HCT116 (cell line): Measurements from ENCODE around the gene DENND2A. TPM values are rescaled to one million over a fixed set of nuclear protein-coding genes. Genes with fewer than 3 reads are reported as not detected.

Experiments
- ATAC-seq: fragments of 200-7000 bp; cut with Tn5 transposase; 2 replicates; pipeline ENCODE4 v1.9.1; 2020; ENCODE audit warnings: mild to moderate bottlenecking, moderate library complexity
- BruUV-seq: library from RNA; stranded (reverse); fragments of 400-500 nt; replicated peaks from 2 replicates; lab custom pipeline; 2021; lab: Mats Ljungman, UMichigan
- CTCF ChIA-PET: fragments of 300-600 bp; sonication (Branson Sonifier 250); formaldehyde crosslinking; loops from one replicate; lab custom pipeline; 2021; ENCODE audit warnings: antibody characterized with exemption; lab: Charles Lee
- POLR2A ChIA-PET: fragments of 300-600, 350-600 bp; sonication (Branson Sonifier 250); formaldehyde crosslinking; loops from one replicate; lab custom pipeline; 2021; ENCODE audit warnings: antibody characterized with exemption; lab: Charles Lee
- RAD21 ChIA-PET, 2 experiments: fragments of 300-600 bp; sonication (Branson Sonifier 250); formaldehyde crosslinking; loops; one replicate each; lab custom pipeline; 2023; ENCODE audit warnings: low total read pairs in 2 of 2; ENCODE audit not compliant: uncharacterized antibody in 2 of 2, unreplicated experiment in 2 of 2, low non-redundant PET in 1 of 2; lab: Charles Lee
- DNase-seq: peaks from one replicate; pipeline ENCODE4 v3.0.0-alpha.2; 2010; ENCODE audit warnings: low read depth, low spot score
- H2AFZ ChIP-seq: fragments of 200-600 bp; shearing (Covaris generic), sonication (generic); 2 replicates; pipeline ENCODE4 v1.6.1; 2017; ENCODE audit warnings: low read depth, mixed run types, mixed read lengths, antibody characterized with exemption, low read length; ENCODE audit not compliant: poor library complexity, severe bottlenecking
- H3K27ac ChIP-seq: 2 replicates; pipeline ENCODE4 v1.5.1; 2012; ENCODE audit warnings: low read depth, low read length
- H3K27me3 ChIP-seq: fragments of 200-600 bp; sonication (generic); 2 replicates; pipeline ENCODE4 v1.6.1; 2016; ENCODE audit warnings: mixed run types, low read length, mixed read lengths; ENCODE audit not compliant: insufficient read depth
- H3K36me3 ChIP-seq, 2 experiments: fragments of 200-500 bp in 1 of 2; fragments of 200-600 bp in 1 of 2; sonication (Bioruptor generic) in 1 of 2; sonication (generic) in 1 of 2; 2 replicates each; pipeline versions ENCODE4 v1.5.1 to v1.6.1; 2014 to 2016; ENCODE audit warnings: low read length in 2 of 2, inconsistent platforms in 1 of 2, mixed read lengths in 1 of 2, mixed run types in 1 of 2; ENCODE audit not compliant: insufficient read depth in 2 of 2, control insufficient read depth in 1 of 2
- H3K4me1 ChIP-seq, 2 experiments: fragments of 200-600 bp in 1 of 2; sonication (generic) in 1 of 2; 2 replicates each; pipeline versions ENCODE4 v1.5.1 to v1.6.1; 2012 to 2017; ENCODE audit warnings: low read length in 2 of 2, inconsistent platforms in 1 of 2, mild to moderate bottlenecking in 1 of 2, mixed read lengths in 1 of 2, mixed run types in 1 of 2, moderate library complexity in 1 of 2; ENCODE audit not compliant: insufficient read depth in 2 of 2, control insufficient read depth in 1 of 2
- H3K4me2 ChIP-seq: fragments of 200-600 bp; sonication (generic); 2 replicates; pipeline ENCODE4 v1.6.1; 2017; ENCODE audit warnings: mixed run types, low read length, mixed read lengths
- H3K4me3 ChIP-seq, 2 experiments: fragments of 200-600 bp in 1 of 2; sonication (generic) in 1 of 2; replicated peaks in 1 of 2; 2 replicates each; pipeline ENCODE4 v1.5.1; 2011 to 2016; ENCODE audit warnings: low read length in 2 of 2, control low read depth in 1 of 2, low read depth in 1 of 2, mild to moderate bottlenecking in 1 of 2, mixed read lengths in 1 of 2, mixed run types in 1 of 2
- H3K79me2 ChIP-seq: fragments of 200-600 bp; sonication (generic); 2 replicates; pipeline ENCODE4 v1.6.1; 2017; ENCODE audit warnings: mild to moderate bottlenecking, mixed run types, low read length, moderate library complexity, mixed read lengths; ENCODE audit not compliant: insufficient read depth
- H3K9ac ChIP-seq: fragments of 200-600 bp; sonication (generic); 2 replicates; pipeline ENCODE4 v1.6.1; 2016; ENCODE audit warnings: low read length, mixed read lengths
- H3K9me2 ChIP-seq: fragments of 200-600 bp; sonication (generic), shearing (Covaris generic); 2 replicates; pipeline ENCODE4 v1.6.1; 2017; ENCODE audit warnings: mixed run types, mild to moderate bottlenecking, moderate library complexity; ENCODE audit not compliant: insufficient read depth
- H3K9me3 ChIP-seq, 2 experiments: fragments of 200-500 bp in 1 of 2; fragments of 200-600 bp in 1 of 2; sonication (Bioruptor generic) in 1 of 2; sonication (generic) in 1 of 2; 2 replicates each; pipeline ENCODE4 v1.6.1; 2014 to 2017; ENCODE audit warnings: low read length in 2 of 2, mixed read lengths in 2 of 2, inconsistent platforms in 1 of 2, low read depth in 1 of 2, mild to moderate bottlenecking in 1 of 2, mixed run types in 1 of 2, moderate library complexity in 1 of 2; ENCODE audit not compliant: control insufficient read depth in 1 of 2, insufficient read depth in 1 of 2
- H4K20me1 ChIP-seq: fragments of 200-600 bp; sonication (generic), shearing (Covaris generic); 2 replicates; pipeline ENCODE4 v1.6.1; 2017; ENCODE audit warnings: mixed run types, mild to moderate bottlenecking, moderate library complexity; ENCODE audit not compliant: insufficient read depth
- EGR1 ChIP-seq: IDR thresholded peaks from 2 replicates; pipeline ENCODE4 v1.6.1; 2012; ENCODE audit warnings: low read depth
- EZH2 ChIP-seq: fragments of 200-600 bp; sonication (generic); IDR thresholded peaks from 2 replicates; pipeline ENCODE4 v1.6.1; 2017; ENCODE audit warnings: antibody characterized with exemption, mixed run types
- JUND ChIP-seq: IDR thresholded peaks from 2 replicates; pipeline ENCODE4 v1.6.1; 2012
- POLR2A ChIP-seq: IDR thresholded peaks from 2 replicates; pipeline ENCODE4 v1.7.0; 2011; ENCODE audit warnings: borderline replicate concordance; ENCODE audit not compliant: insufficient read depth, insufficient read length; ENCODE audit errors: extremely low read depth
- SIN3A ChIP-seq: IDR thresholded peaks from 2 replicates; pipeline ENCODE4 v1.6.1; 2012; ENCODE audit warnings: low read depth
- SRF ChIP-seq: IDR thresholded peaks from 2 replicates; pipeline ENCODE4 v1.6.1; 2012; ENCODE audit warnings: low read depth
- TCF7L2 ChIP-seq: IDR thresholded peaks from 2 replicates; pipeline ENCODE4 v1.7.0; 2011; ENCODE audit warnings: borderline replicate concordance, inconsistent platforms; ENCODE audit not compliant: insufficient read depth, insufficient read length; ENCODE audit errors: extremely low read depth
- YY1 ChIP-seq: IDR thresholded peaks from 2 replicates; pipeline ENCODE4 v1.6.1; 2011; ENCODE audit warnings: low read length, low read depth, moderate library complexity, mild to moderate bottlenecking; ENCODE audit not compliant: insufficient replicate concordance; ENCODE audit errors: extremely low read depth
- intact Hi-C: fragments of 100-400 bp; cut with micrococcal nuclease; formaldehyde crosslinking; loops from 2 replicates; pipeline ENCODE4 v1.10.0; 2022
- total RNA-seq: library from RNA; stranded (reverse); gene quantifications from one replicate; pipeline ENCODE4 v1.2.1, GENCODE V29; 2021; ENCODE audit not compliant: unreplicated experiment
- TF ChIP-seq, protein P1 (sequence below): IDR thresholded peaks from 2 replicates; pipeline ENCODE4 v1.6.1; 2011; ENCODE audit warnings: mild to moderate bottlenecking, low read length, moderate library complexity; ENCODE audit not compliant: insufficient replicate concordance; ENCODE audit errors: extremely low read depth
- TF ChIP-seq, protein P2 (sequence below), 3 experiments: fragments of 200-600 bp in 1 of 3; sonication (generic) in 1 of 3; IDR thresholded peaks in 2 of 3; conservative IDR thresholded peaks in 1 of 3; 2 replicates each; pipeline ENCODE4 v1.5.1; 2012 to 2017; ENCODE audit warnings: low read depth in 2 of 3, low read length in 2 of 3, antibody characterized with exemption in 1 of 3, borderline replicate concordance in 1 of 3, control low read depth in 1 of 3, mild to moderate bottlenecking in 1 of 3, mixed read lengths in 1 of 3, mixed run types in 1 of 3, moderate library complexity in 1 of 3; ENCODE audit not compliant: insufficient read depth in 1 of 3
- TF ChIP-seq, protein P3 (sequence below): IDR thresholded peaks from 2 replicates; pipeline ENCODE4 v1.6.1; 2012; ENCODE audit warnings: low read depth

Gene DENND2A
- total RNA-seq, 1 experiment from 2014 or later = 0.12 TPM

DNA sequence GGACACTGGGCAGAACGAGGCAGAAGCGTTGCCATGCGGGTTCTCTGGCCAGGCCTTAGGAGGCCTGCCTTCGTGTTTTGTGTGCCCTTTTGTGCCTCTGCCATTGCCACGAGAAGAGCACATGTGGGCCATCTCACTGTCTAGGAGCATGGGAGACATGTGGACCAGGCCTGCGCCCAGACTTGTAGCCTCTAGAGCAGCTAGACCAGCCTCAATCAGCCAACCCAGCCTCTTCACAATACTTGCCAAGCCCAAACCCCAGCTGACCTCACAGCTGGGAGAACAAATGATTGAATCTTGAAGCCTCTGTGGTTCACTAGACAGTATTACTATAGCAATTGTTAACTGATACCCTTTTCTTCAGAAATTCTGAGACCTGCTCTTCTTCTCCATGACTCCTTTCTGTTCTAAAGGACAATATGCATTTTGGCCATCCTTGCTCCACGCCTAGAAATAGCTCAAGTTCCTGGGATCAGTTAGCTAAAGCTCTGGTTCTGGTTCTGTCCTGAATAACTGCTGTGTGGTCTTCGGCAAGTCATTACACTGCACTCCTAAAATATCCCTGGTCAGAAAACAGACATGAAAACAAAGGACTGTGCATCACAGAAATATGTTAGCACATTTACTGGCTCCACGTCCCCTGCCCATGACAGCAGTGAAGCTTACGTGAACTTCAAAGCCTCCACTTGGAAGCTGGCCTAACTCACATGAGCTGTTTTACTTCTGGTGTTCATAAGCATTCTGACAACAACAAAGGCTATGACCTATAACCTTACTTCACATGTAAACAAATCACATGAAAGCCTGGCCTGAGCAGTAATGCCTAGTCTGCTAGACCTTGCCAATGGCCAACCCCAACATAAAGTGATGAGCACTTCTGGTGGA, 89.0 kb downstream of the DENND2A start:
- ChIA-PET POLR2A (interaction anchor here (1.0 kb wide), 1 partner anchor 9 kb away, joined by 3 read pairs; no protein-coding TSS in a partner anchor), CTCF (no interaction called here), RAD21 (no interaction called here)
- Histone ChIP-seq H3K4me2 (no peak overlapping the region), H3K27ac (no peak overlapping the region), H3K9ac (no peak overlapping the region), H3K4me1 (no peaks in the 10 kb centered on the region), H3K9me2 (no peaks in the 10 kb centered on the region), H4K20me1 (no peaks in the 10 kb centered on the region), H3K79me2 (no peaks in the 10 kb centered on the region), H3K4me3 (no peak overlapping the region), H2AFZ (no peak overlapping the region), H3K9me3 (no peaks in the 10 kb centered on the region), H3K27me3 (no peaks in the 10 kb centered on the region), H3K36me3 (no peaks in the 10 kb centered on the region)
- TF ChIP-seq SIN3A (no peak), POLR2A (no peak), EZH2 (no peak), TCF7L2 (no peak), JUND (no peak), YY1 (no peak), SRF (no peak), EGR1 (no peak)
- TF ChIP-seq, protein P1, sequence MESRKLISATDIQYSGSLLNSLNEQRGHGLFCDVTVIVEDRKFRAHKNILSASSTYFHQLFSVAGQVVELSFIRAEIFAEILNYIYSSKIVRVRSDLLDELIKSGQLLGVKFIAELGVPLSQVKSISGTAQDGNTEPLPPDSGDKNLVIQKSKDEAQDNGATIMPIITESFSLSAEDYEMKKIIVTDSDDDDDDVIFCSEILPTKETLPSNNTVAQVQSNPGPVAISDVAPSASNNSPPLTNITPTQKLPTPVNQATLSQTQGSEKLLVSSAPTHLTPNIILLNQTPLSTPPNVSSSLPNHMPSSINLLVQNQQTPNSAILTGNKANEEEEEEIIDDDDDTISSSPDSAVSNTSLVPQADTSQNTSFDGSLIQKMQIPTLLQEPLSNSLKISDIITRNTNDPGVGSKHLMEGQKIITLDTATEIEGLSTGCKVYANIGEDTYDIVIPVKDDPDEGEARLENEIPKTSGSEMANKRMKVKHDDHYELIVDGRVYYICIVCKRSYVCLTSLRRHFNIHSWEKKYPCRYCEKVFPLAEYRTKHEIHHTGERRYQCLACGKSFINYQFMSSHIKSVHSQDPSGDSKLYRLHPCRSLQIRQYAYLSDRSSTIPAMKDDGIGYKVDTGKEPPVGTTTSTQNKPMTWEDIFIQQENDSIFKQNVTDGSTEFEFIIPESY = no peak
- TF ChIP-seq, protein P2, sequence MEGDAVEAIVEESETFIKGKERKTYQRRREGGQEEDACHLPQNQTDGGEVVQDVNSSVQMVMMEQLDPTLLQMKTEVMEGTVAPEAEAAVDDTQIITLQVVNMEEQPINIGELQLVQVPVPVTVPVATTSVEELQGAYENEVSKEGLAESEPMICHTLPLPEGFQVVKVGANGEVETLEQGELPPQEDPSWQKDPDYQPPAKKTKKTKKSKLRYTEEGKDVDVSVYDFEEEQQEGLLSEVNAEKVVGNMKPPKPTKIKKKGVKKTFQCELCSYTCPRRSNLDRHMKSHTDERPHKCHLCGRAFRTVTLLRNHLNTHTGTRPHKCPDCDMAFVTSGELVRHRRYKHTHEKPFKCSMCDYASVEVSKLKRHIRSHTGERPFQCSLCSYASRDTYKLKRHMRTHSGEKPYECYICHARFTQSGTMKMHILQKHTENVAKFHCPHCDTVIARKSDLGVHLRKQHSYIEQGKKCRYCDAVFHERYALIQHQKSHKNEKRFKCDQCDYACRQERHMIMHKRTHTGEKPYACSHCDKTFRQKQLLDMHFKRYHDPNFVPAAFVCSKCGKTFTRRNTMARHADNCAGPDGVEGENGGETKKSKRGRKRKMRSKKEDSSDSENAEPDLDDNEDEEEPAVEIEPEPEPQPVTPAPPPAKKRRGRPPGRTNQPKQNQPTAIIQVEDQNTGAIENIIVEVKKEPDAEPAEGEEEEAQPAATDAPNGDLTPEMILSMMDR (IDR thresholded peaks at IDR 0.05 in 2 of 3, conservative IDR thresholded peaks at IDR 0.05 in 1 of 3; ENCODE audit: borderline replicate concordance in 1 of 3, insufficient read depth in 1 of 3, low read depth in 2 of 3, low read length in 2 of 3) = no peak
- TF ChIP-seq, protein P3, sequence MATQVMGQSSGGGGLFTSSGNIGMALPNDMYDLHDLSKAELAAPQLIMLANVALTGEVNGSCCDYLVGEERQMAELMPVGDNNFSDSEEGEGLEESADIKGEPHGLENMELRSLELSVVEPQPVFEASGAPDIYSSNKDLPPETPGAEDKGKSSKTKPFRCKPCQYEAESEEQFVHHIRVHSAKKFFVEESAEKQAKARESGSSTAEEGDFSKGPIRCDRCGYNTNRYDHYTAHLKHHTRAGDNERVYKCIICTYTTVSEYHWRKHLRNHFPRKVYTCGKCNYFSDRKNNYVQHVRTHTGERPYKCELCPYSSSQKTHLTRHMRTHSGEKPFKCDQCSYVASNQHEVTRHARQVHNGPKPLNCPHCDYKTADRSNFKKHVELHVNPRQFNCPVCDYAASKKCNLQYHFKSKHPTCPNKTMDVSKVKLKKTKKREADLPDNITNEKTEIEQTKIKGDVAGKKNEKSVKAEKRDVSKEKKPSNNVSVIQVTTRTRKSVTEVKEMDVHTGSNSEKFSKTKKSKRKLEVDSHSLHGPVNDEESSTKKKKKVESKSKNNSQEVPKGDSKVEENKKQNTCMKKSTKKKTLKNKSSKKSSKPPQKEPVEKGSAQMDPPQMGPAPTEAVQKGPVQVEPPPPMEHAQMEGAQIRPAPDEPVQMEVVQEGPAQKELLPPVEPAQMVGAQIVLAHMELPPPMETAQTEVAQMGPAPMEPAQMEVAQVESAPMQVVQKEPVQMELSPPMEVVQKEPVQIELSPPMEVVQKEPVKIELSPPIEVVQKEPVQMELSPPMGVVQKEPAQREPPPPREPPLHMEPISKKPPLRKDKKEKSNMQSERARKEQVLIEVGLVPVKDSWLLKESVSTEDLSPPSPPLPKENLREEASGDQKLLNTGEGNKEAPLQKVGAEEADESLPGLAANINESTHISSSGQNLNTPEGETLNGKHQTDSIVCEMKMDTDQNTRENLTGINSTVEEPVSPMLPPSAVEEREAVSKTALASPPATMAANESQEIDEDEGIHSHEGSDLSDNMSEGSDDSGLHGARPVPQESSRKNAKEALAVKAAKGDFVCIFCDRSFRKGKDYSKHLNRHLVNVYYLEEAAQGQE = no peak
- DNase-seq (no peak), ATAC-seq (no peak)
- intact Hi-C loops = no loop called here
- no TSS peak for BruUV-seq
